GM12878 (cell line): Measurements from ENCODE around the gene LCA5. TPM values are rescaled to one million over a fixed set of nuclear protein-coding genes. Genes with fewer than 3 reads are reported as not detected.

ENCODE experiments used
- ATAC-seq: fragments of 200-7000 bp; cut with Tn5 transposase; 3 replicates; pipeline ENCODE4 v1.9.1; 2020; ENCODE audit warnings: mild to moderate bottlenecking, moderate library complexity
- BruUV-seq: library from RNA; stranded (reverse); fragments of 400-500 nt; replicated peaks from 2 replicates; lab custom pipeline; 2021; lab: Mats Ljungman, UMichigan
- CTCF ChIA-PET: fragments of 300-600 bp; sonication (Branson Sonifier 250); formaldehyde crosslinking; extraction: SDS; loops from one replicate; lab custom pipeline; 2021; ENCODE audit warnings: inconsistent platforms; lab: Yijun Ruan, JAX
- POLR2A ChIA-PET: fragments of 350-600 bp; formaldehyde crosslinking; extraction: SDS; loops from one replicate; lab custom pipeline; 2021; ENCODE audit warnings: inconsistent platforms; lab: Charles Lee
- RAD21 ChIA-PET: fragments of 300-600 bp; sonication (Branson Sonifier 250); formaldehyde crosslinking; loops from one replicate; lab custom pipeline; 2023; ENCODE audit warnings: antibody characterized with exemption; ENCODE audit not compliant: unreplicated experiment; lab: Charles Lee
- SMC1A ChIA-PET: fragments of 300-600 bp; sonication (Branson Sonifier 250); formaldehyde crosslinking; loops from one replicate; lab custom pipeline; 2023; ENCODE audit not compliant: unreplicated experiment, uncharacterized antibody; lab: Charles Lee
- DNase-seq: peaks from one replicate; pipeline ENCODE4 v3.0.0-alpha.2; 2011; ENCODE audit warnings: low read depth, low spot score
- FAIRE-seq: peaks from 3 replicates; lab custom pipeline; 2011; peaks lifted over from hg19 to GRCh38; lab: Jason Lieb, UNC
- H2AFZ ChIP-seq: 2 replicates; pipeline ENCODE4 v1.6.0; 2011; ENCODE audit warnings: low read depth, low read length, control low read depth; ENCODE audit not compliant: control insufficient read depth
- H3K27ac ChIP-seq: 2 replicates; pipeline ENCODE4 v1.5.1; 2011; ENCODE audit warnings: control low read depth; ENCODE audit not compliant: control insufficient read depth, insufficient read depth
- H3K27me3 ChIP-seq, 2 experiments: replicated peaks in 1 of 2; 2 replicates each; pipeline versions ENCODE4 v1.6.0 to v1.6.1; 2011; ENCODE audit warnings: low read length in 1 of 2; ENCODE audit not compliant: control insufficient read depth in 2 of 2, insufficient read depth in 2 of 2
- H3K36me3 ChIP-seq, 2 experiments: 2 replicates each; pipeline ENCODE4 v1.5.1; 2011; ENCODE audit warnings: low read length in 1 of 2; ENCODE audit not compliant: control insufficient read depth in 2 of 2, insufficient read depth in 2 of 2
- H3K4me1 ChIP-seq: 2 replicates; pipeline ENCODE4 v1.6.1; 2011; ENCODE audit warnings: mild to moderate bottlenecking, low read length, moderate library complexity, mixed read lengths; ENCODE audit not compliant: control insufficient read depth, insufficient read depth
- H3K4me2 ChIP-seq: 2 replicates; pipeline ENCODE4 v1.6.0; 2011; ENCODE audit warnings: control low read depth; ENCODE audit not compliant: control insufficient read depth, insufficient read depth
- H3K4me3 ChIP-seq: fragments of 200-600 bp; sonication (generic); 2 replicates; pipeline ENCODE4 v1.5.1; 2016
- H3K79me2 ChIP-seq: 2 replicates; pipeline ENCODE4 v1.6.0; 2011; ENCODE audit warnings: low read length; ENCODE audit not compliant: control insufficient read depth, insufficient read depth
- H3K9ac ChIP-seq: 2 replicates; pipeline ENCODE4 v1.8.0; 2011; ENCODE audit warnings: low read length, control low read depth, mixed read lengths; ENCODE audit not compliant: control insufficient read depth, insufficient read depth
- H3K9me3 ChIP-seq: replicated peaks from 3 replicates; pipeline ENCODE4 v1.5.1; 2011; ENCODE audit warnings: mild to moderate bottlenecking, low read length; ENCODE audit not compliant: control insufficient read depth, insufficient read depth
- H4K20me1 ChIP-seq: 2 replicates; pipeline ENCODE4 v1.6.0; 2011; ENCODE audit not compliant: control insufficient read depth, insufficient read depth
- BMI1 ChIP-seq: fragments of 450-650 bp; IDR thresholded peaks from 2 replicates; pipeline ENCODE4 v1.6.1; 2016; ENCODE audit warnings: mild to moderate bottlenecking, moderate library complexity, borderline replicate concordance
- BRCA1 ChIP-seq: IDR thresholded peaks from 2 replicates; pipeline ENCODE4 v1.6.1; 2011; ENCODE audit warnings: low read depth, low read length, improper control_type of control experiment
- CBX5 ChIP-seq: sonication (generic); IDR thresholded peaks from 2 replicates; pipeline ENCODE4 v1.6.1; 2016; ENCODE audit warnings: low read depth, moderate library complexity, mild to moderate bottlenecking, inconsistent platforms
- CEBPB ChIP-seq, 2 experiments: fragments of 150-350 bp in 1 of 2; IDR thresholded peaks; 2 replicates each; pipeline ENCODE4 v1.6.1; 2012 to 2014; ENCODE audit warnings: low read depth in 2 of 2, low read length in 2 of 2, borderline replicate concordance in 1 of 2, inconsistent platforms in 1 of 2
- DPF2 ChIP-seq: fragments of 450-650 bp; IDR thresholded peaks from 2 replicates; pipeline ENCODE4 v1.6.1; 2017; ENCODE audit warnings: mild to moderate bottlenecking
- EGR1 ChIP-seq, 2 experiments: IDR thresholded peaks; 1 replicate in 1 of 2; 2 replicates in 1 of 2; pipeline ENCODE4 v1.6.1; 2011 to 2012; ENCODE audit warnings: low read depth in 2 of 2, low read length in 2 of 2, borderline replicate concordance in 1 of 2, mild to moderate bottlenecking in 1 of 2, moderate library complexity in 1 of 2
- FOS ChIP-seq: IDR thresholded peaks from 3 replicates; pipeline ENCODE4 v1.6.1; 2011; ENCODE audit warnings: borderline replicate concordance; ENCODE audit not compliant: insufficient read length; ENCODE audit errors: extremely low read depth
- HDGF ChIP-seq: fragments of 450-650 bp; IDR thresholded peaks from 2 replicates; pipeline ENCODE4 v1.6.1; 2016; ENCODE audit warnings: antibody characterized with exemption
- HSF1 ChIP-seq: fragments of 150-350 bp; IDR thresholded peaks from 2 replicates; pipeline ENCODE4 v1.6.1; 2014; ENCODE audit warnings: mild to moderate bottlenecking, low read depth, low read length
- MYB ChIP-seq: fragments of 150-350 bp; IDR thresholded peaks from 2 replicates; pipeline ENCODE4 v1.6.1; 2014; ENCODE audit warnings: mild to moderate bottlenecking, low read depth, low read length, borderline replicate concordance
- NFYA ChIP-seq: IDR thresholded peaks from 2 replicates; pipeline ENCODE4 v1.6.1; 2011; ENCODE audit warnings: low read depth, mild to moderate bottlenecking, low read length, improper control_type of control experiment, borderline replicate concordance
- NR2C2 ChIP-seq: IDR thresholded peaks from 2 replicates; pipeline ENCODE4 v1.6.1; 2011; ENCODE audit warnings: borderline replicate concordance, low read depth; ENCODE audit not compliant: control insufficient read depth, insufficient read length
- SRF ChIP-seq, 2 experiments: IDR thresholded peaks; 2 replicates each; pipeline ENCODE4 v1.6.1; 2011; ENCODE audit warnings: low read depth in 2 of 2, low read length in 2 of 2, mild to moderate bottlenecking in 1 of 2, moderate library complexity in 1 of 2
- TCF12 ChIP-seq: IDR thresholded peaks from 2 replicates; pipeline ENCODE4 v1.6.1; 2011; ENCODE audit warnings: low read depth, mild to moderate bottlenecking, low read length
- WGBS: methylation state at CpG from one replicate; pipeline ENCODE4 v1.1.6; 2016; ENCODE audit warnings: low lambda C conversion rate; ENCODE audit not compliant: insufficient replicate concordance, insufficient coverage; ENCODE audit errors: missing lambda C conversion rate; 5-methylcytosine and 5-hydroxymethylcytosine counted together
- in situ Hi-C: fragments of 300-500 bp; cut with MboI; formaldehyde crosslinking; loops from 9 replicates; pipeline ENCODE4 v1.14.3; 2018; ENCODE audit warnings: mixed read lengths
- intact Hi-C: fragments of 100-400 bp; cut with micrococcal nuclease; formaldehyde crosslinking; loops from one replicate; pipeline ENCODE4 v1.14.2; 2022; ENCODE audit not compliant: unreplicated experiment
- polyA plus RNA-seq, 11 experiments: library from polyadenylated mRNA; depleted of rRNA in 4 of 11; unstranded in 6 of 11; stranded (reverse) in 5 of 11; fragments of >200 nt; fragmentation: Nextera tagmentation in 4 of 11; fragmentation: Illumina TruSeq in 1 of 11; extraction: Ambion mirVana in 4 of 11; extraction: Trizol in 1 of 11; gene quantifications; 1 replicate in 1 of 11; 2 replicates in 10 of 11; pipeline versions ENCODE4 v1.2.1 to v1.2.3, GENCODE V29; 2011 to 2016; ENCODE audit warnings: inconsistent platforms in 2 of 11, missing spikeins in 2 of 11, low read depth in 1 of 11
- total RNA-seq, 4 experiments: library from RNA; depleted of rRNA in 3 of 4; stranded (reverse); fragments of >200 nt in 3 of 4; fragmentation: Illumina TruSeq in 1 of 4; extraction: Trizol in 1 of 4; gene quantifications; 2 replicates each; pipeline versions ENCODE4 v1.2.1 to v1.2.3, GENCODE V29; 2013 to 2021

The LCA5 gene
- total and polyA plus RNA-seq, 10 of the 15 experiments (the other 5 are each of a cell fraction or from before 2014, with no cell fraction given) = 0.13 to 0.45 (median 0.27) TPM

GRCh38 chr6:79559706-79560105 lies 22.5 kb upstream of the LCA5 start:
- DNase-seq = no peak
- no TSS peak for BruUV-seq
- no peak for ATAC-seq
- no peaks in the 10 kb centered on the region for H3K79me2 ChIP-seq
- H3K9me3 ChIP-seq = no peaks in the 10 kb centered on the region
- no peak for TF ChIP-seq FOS
- no peak for TF ChIP-seq NR2C2
- no peak for TF ChIP-seq CBX5
- TF ChIP-seq HDGF = no peak
- no peak for FAIRE-seq
- H3K36me3 ChIP-seq = no peaks in the 10 kb centered on the region
- RAD21 ChIA-PET = no interaction called here
- H3K9ac ChIP-seq = no peak overlapping the region
- 65% methylated on average over 2 of the region's 2 CpGs for WGBS
- H2AFZ ChIP-seq = no peak overlapping the region
- no peak overlapping the region for H3K4me2 ChIP-seq
- SMC1A ChIA-PET = no interaction called here
- no peaks in the 10 kb centered on the region for H3K4me1 ChIP-seq
- POLR2A ChIA-PET = no interaction called here
- intact Hi-C loops (no loop called here), in situ Hi-C loops (no loop called here)
- CTCF ChIA-PET = no interaction called here
- no peak overlapping the region for H3K4me3 ChIP-seq
- H4K20me1 ChIP-seq = no peaks in the 10 kb centered on the region
- no peak overlapping the region for H3K27ac ChIP-seq
- no peaks in the 10 kb centered on the region for H3K27me3 ChIP-seq

- DNase-seq (no peak), FAIRE-seq (no peak), ATAC-seq (no peak)
- H3K27me3 ChIP-seq = no peaks in the 10 kb centered on the region
- no peaks in the 10 kb centered on the region for H3K36me3 ChIP-seq
- no peaks in the 10 kb centered on the region for H3K9me3 ChIP-seq
- no TSS peak for BruUV-seq
- ChIA-PET SMC1A (interaction anchor here (0.7 to 1.6 kb wide), 4 partner anchors 10 to 29 kb away, joined by 4 to 5 read pairs (median 4); no protein-coding TSS in a partner anchor), POLR2A (interaction anchor here (0.6 kb wide), 1 partner anchor 515 kb away, joined by 3 read pairs; no protein-coding TSS in a partner anchor), RAD21 (no interaction called here), CTCF (interaction anchor here (0.8 kb wide), 1 partner anchor 13 kb away, joined by 3 read pairs; no protein-coding TSS in a partner anchor)
- no peak overlapping the region for H3K4me3 ChIP-seq
- H3K9ac ChIP-seq = no peak overlapping the region
- H3K79me2 ChIP-seq = no peaks in the 10 kb centered on the region
- in situ Hi-C loops (no loop called here), intact Hi-C loops (no loop called here)
- 75% methylated on average over 2 of the region's 2 CpGs for WGBS
- H3K27ac ChIP-seq = no peak overlapping the region
- no peaks in the 10 kb centered on the region for H4K20me1 ChIP-seq
- H3K4me2 ChIP-seq = no peak overlapping the region
- no peaks in the 10 kb centered on the region for H3K4me1 ChIP-seq
- H2AFZ ChIP-seq = no peak overlapping the region
- TF ChIP-seq MYB = no peak
- TF ChIP-seq DPF2 = no peak
- no peak for TF ChIP-seq BMI1
- no peak for TF ChIP-seq BRCA1
- TF ChIP-seq NFYA = no peak
- no peak for TF ChIP-seq HSF1
- no peak for TF ChIP-seq SRF (IDR thresholded peaks at IDR 0.05; ENCODE audit: low read depth in 2 of 2, low read length in 2 of 2)
- no peak for TF ChIP-seq CEBPB (IDR thresholded peaks at IDR 0.05; ENCODE audit: borderline replicate concordance in 1 of 2, low read depth in 2 of 2, low read length in 2 of 2)
- no peak for TF ChIP-seq EGR1 (IDR thresholded peaks at IDR 0.05; ENCODE audit: borderline replicate concordance in 1 of 2, low read depth in 2 of 2, low read length in 2 of 2)
- TF ChIP-seq TCF12 = no peak
Measured at GRCh38 chr6:79557673-79558467, 20.6 kb upstream of the LCA5 start.
